CD8-positive, alpha-beta memory T cell (primary cell): ENCODE results near the gene RSL1D1. TPM values are rescaled to one million over a fixed set of nuclear protein-coding genes. Genes with fewer than 3 reads are reported as not detected.
A peak's percentile ranks its signal among the peaks of the same experiment; 100 is the strongest.
"Not testable (repeated sequence)": the region's sequence is repeated elsewhere in the genome, so short reads cannot be mapped to it uniquely, and the experiment has no call there.

Source experiments
- CTCF ChIA-PET: fragments of 350-600 bp; sonication (Branson Sonifier 250); formaldehyde crosslinking; loops from one replicate; lab custom pipeline; 2021; ENCODE audit warnings: antibody characterized with exemption; lab: Charles Lee
- POLR2A ChIA-PET: fragments of 350-600 bp; sonication (Branson Sonifier 250); formaldehyde crosslinking; loops from one replicate; lab custom pipeline; 2021; ENCODE audit warnings: antibody characterized with exemption; lab: Charles Lee
- DNase-seq, 5 donors: peaks; one replicate each; pipeline versions ENCODE4 v3.0.0 to v3.0.0-alpha.2; 2020 to 2022; ENCODE audit warnings: mixed read lengths in 1 of 5
- H3K27ac ChIP-seq: one replicate; pipeline ENCODE4 v1.7.0; 2013; ENCODE audit warnings: low read depth, mild to moderate bottlenecking, low read length, moderate library complexity
- H3K27me3 ChIP-seq: 2 replicates; pipeline ENCODE4 v1.7.0; 2013; ENCODE audit warnings: low read length, mild to moderate bottlenecking; ENCODE audit not compliant: insufficient read depth, poor library complexity, severe bottlenecking
- H3K36me3 ChIP-seq: 2 replicates; pipeline ENCODE4 v1.7.0; 2013; ENCODE audit warnings: mild to moderate bottlenecking, low read length, moderate library complexity; ENCODE audit not compliant: insufficient read depth
- H3K4me1 ChIP-seq: 2 replicates; pipeline ENCODE4 v1.7.0; 2013; ENCODE audit warnings: mild to moderate bottlenecking, low read length, moderate library complexity; ENCODE audit not compliant: insufficient read depth
- H3K4me3 ChIP-seq: 2 replicates; pipeline ENCODE4 v1.7.0; 2013; ENCODE audit warnings: mild to moderate bottlenecking, low read length
- H3K9me3 ChIP-seq: 2 replicates; pipeline ENCODE4 v1.7.0; 2013; ENCODE audit warnings: mild to moderate bottlenecking, low read length
- H3K27ac Mint-ChIP-seq, 8 donors: one replicate each; pipeline ENCODE4 v1.8.0; 2020 to 2021; ENCODE audit warnings: mixed read lengths in 8 of 8, mild to moderate bottlenecking in 6 of 8, inconsistent platforms in 3 of 8, moderate library complexity in 3 of 8
- H3K27me3 Mint-ChIP-seq, 2 donors: one replicate each; pipeline ENCODE4 v1.8.0; 2020 to 2021; ENCODE audit warnings: mixed read lengths in 2 of 2, mild to moderate bottlenecking in 1 of 2, moderate library complexity in 1 of 2
- H3K36me3 Mint-ChIP-seq, 3 donors: one replicate each; pipeline ENCODE4 v1.8.0; 2020 to 2021; ENCODE audit warnings: mixed read lengths in 3 of 3, inconsistent platforms in 1 of 3, mild to moderate bottlenecking in 1 of 3
- H3K4me1 Mint-ChIP-seq, 3 donors: one replicate each; pipeline ENCODE4 v1.8.0; 2020 to 2021; ENCODE audit warnings: mixed read lengths in 3 of 3, inconsistent platforms in 1 of 3, mild to moderate bottlenecking in 1 of 3
- H3K4me3 Mint-ChIP-seq, 7 donors: one replicate each; pipeline ENCODE4 v1.8.0; 2020 to 2021; ENCODE audit warnings: mixed read lengths in 7 of 7, mild to moderate bottlenecking in 6 of 7, moderate library complexity in 4 of 7, inconsistent platforms in 2 of 7
- H3K9me3 Mint-ChIP-seq, 5 donors: one replicate each; pipeline ENCODE4 v1.8.0; 2020 to 2022; ENCODE audit warnings: mixed read lengths in 5 of 5, mild to moderate bottlenecking in 3 of 5, moderate library complexity in 2 of 5, inconsistent platforms in 1 of 5
- polyA plus RNA-seq: library from polyadenylated mRNA; unstranded; fragments of 300-500 nt; fragmentation: Illumina TruSeq; gene quantifications from one replicate; pipeline ENCODE4 v1.2.3, GENCODE V29; 2021
- total RNA-seq, 2 experiments: library from RNA; stranded (reverse); gene quantifications; one replicate each; pipeline ENCODE4 v1.2.3, GENCODE V29; 2021

RSL1D1 gene
- total and polyA plus RNA-seq, 3 experiments from 2014 or later: 265 to 362 (median 355) TPM

DNA sequence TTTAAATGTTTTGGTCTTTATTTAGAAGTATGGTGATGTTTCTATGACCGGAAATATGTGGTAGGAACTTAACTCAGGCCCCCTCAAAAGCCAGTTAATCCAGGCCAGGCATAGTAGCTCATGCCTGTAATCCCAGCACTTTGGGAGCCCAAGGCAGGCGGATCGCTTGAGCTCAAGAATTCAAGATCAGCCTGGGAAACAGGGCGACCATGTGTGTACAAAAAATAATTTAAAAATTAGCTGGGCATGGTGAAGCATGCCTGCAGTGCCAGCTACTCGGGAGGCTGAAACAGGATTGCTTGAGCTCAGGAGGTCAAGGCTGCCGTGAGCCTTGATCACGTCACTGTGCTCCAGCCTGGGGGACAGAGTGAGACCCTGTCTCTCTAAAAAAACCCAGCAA is 10.3 kb downstream of the RSL1D1 start:
- Histone ChIP-seq H3K4me3 (no peak overlapping the region), H3K4me1 (no peaks in the 10 kb centered on the region), H3K36me3 (peaks cover 63% of the 10 kb centered on the region), H3K9me3 (no peaks in the 10 kb centered on the region), H3K27ac (no peak overlapping the region), H3K27me3 (no peaks in the 10 kb centered on the region)
- peaks cover 3 to 13% (median 4%) of the 10 kb centered on the region in 3 donors for H3K4me1 Mint-ChIP-seq
- POLR2A ChIA-PET: interaction anchor here (0.6 kb wide), 1 partner anchor 186 kb away, joined by 4 read pairs; no protein-coding TSS in a partner anchor
- no peaks in the 10 kb centered on the region for H3K9me3 Mint-ChIP-seq
- DNase-seq: no peak
- no peaks in the 10 kb centered on the region for H3K27me3 Mint-ChIP-seq
- peak overlapping the region in 1 of 8 donors; percentile 93 for H3K27ac Mint-ChIP-seq
- CTCF ChIA-PET: no interaction called here
- no peak overlapping the region for H3K4me3 Mint-ChIP-seq
- H3K36me3 Mint-ChIP-seq: peaks cover 6 to 82% (median 24%) of the 10 kb centered on the region in 3 donors

DNA sequence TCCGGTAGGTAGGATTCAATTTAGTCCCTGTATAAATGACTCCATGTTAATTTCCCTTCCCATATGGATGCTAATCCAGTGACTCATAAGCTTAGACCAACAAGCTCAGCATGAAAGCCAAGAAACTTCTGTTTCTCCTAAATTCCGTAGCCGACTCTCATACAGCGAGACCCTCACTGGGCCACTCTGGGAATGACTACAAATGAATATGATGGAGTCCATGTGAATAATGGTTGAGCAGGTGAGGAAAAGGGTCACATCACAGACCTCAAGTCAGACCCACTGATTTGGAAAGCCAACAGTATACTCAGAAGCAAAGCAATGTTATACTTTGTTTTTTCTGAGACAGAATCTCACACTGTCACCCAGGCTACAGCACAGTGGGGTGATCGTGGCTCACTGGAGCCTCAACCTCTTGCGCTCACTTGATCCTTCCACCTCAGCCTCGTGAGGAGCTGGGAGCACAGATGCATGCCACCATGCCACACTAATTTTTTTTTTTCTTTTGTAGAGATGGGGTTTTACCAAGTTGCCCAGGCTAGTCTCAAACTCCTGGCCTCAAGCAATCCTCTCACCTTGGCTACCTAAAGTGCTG is 14.6 kb downstream of the RSL1D1 start:
- peaks cover 0 to 5% (median 0%) of the 10 kb centered on the region in 3 donors for H3K4me1 Mint-ChIP-seq
- CTCF ChIA-PET: interaction anchor here (0.9 kb wide), 1 partner anchor 18 kb away, joined by 3 read pairs; no protein-coding TSS in a partner anchor
- H3K9me3 Mint-ChIP-seq: no peaks in the 10 kb centered on the region
- H3K4me3 ChIP-seq: no peak overlapping the region
- no peaks in the 10 kb centered on the region for H3K27me3 Mint-ChIP-seq
- H3K27me3 ChIP-seq: no peaks in the 10 kb centered on the region
- H3K27ac ChIP-seq: no peak overlapping the region
- POLR2A ChIA-PET: no interaction called here
- H3K9me3 ChIP-seq: no peaks in the 10 kb centered on the region
- peaks cover 37% of the 10 kb centered on the region for H3K36me3 ChIP-seq
- H3K4me3 Mint-ChIP-seq: no peak overlapping the region
- peaks cover 0 to 52% (median 18%) of the 10 kb centered on the region in 3 donors for H3K36me3 Mint-ChIP-seq
- H3K4me1 ChIP-seq: no peaks in the 10 kb centered on the region
- no peak for DNase-seq
- peak overlapping the region in 1 of 8 donors; percentile 26 for H3K27ac Mint-ChIP-seq

DNA sequence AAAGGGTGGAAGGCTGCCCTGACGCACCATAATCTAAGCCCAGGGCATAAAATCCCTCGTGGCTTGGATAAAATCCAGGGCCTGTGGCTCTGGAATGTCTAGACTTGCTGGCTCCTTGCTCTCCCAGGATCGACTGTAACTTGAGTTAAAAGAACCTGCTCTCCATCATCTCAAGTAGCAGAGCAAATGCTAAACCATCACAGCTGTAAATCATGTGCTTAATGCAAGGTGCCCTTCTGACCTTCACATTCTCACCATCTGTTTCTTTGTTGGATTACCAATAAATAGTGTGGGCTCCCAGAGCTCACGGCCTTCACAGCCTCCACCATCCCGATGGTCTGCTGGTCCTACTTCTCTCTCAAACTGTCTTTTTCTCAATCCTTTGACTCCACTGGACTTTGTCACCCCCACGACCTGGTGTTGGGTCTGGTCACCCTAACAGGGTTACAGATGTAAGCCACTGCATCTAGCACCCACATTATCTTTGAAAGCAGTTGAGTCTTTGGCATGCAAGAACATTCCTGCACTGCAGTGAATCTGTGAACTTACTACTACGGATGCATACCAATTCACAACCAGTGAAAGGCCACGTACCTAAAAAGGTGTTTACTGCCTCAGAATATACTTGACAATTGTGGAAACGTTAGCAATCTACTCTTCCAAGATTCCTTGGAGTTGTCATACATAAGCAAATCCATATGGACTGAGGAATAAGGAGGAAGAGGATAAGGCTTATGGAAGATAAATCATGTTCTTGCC is 15.3 kb downstream of the RSL1D1 start:
- no peak overlapping the region for H3K27ac ChIP-seq
- POLR2A ChIA-PET: no interaction called here

DNA sequence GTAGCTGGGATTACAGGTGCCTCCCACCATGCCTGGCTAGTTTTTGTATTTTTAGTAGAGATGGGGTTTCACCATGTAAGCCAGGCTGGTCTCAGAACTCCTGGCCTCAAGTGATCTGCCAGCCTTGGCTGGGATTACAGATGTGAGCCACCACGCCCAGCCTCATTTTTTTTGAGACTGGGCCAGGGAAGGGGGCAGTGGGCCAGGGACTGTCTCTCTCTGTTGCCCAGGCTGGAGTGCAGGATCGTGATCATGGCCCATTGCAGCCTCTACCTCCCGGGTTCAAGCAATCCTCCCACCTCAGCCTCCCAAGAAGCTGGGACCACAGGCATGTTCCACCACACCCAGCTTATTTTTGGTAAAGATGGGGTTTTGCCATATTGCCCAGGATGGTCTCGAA is 16.0 kb downstream of the RSL1D1 start:
- no peak overlapping the region for H3K27ac Mint-ChIP-seq
- H3K36me3 ChIP-seq: peaks cover 23% of the 10 kb centered on the region
- ChIA-PET POLR2A (no interaction called here), CTCF (no interaction called here)
- no peak for DNase-seq
- H3K4me1 ChIP-seq: no peaks in the 10 kb centered on the region
- no peaks in the 10 kb centered on the region for H3K27me3 Mint-ChIP-seq
- peaks cover 0 to 5% (median 0%) of the 10 kb centered on the region in 3 donors for H3K4me1 Mint-ChIP-seq
- no peaks in the 10 kb centered on the region for H3K9me3 Mint-ChIP-seq
- no peaks in the 10 kb centered on the region for H3K27me3 ChIP-seq
- H3K4me3 ChIP-seq: no peak overlapping the region
- H3K9me3 ChIP-seq: no peaks in the 10 kb centered on the region
- H3K27ac ChIP-seq: no peak overlapping the region
- H3K36me3 Mint-ChIP-seq: peaks cover 0 to 39% (median 14%) of the 10 kb centered on the region in 3 donors
- no peak overlapping the region for H3K4me3 Mint-ChIP-seq

More for the DNA sequence above, 15.3 kb downstream of the RSL1D1 start:
- Histone ChIP-seq H3K36me3 (peaks cover 30% of the 10 kb centered on the region), H3K9me3 (no peaks in the 10 kb centered on the region), H3K4me3 (no peak overlapping the region), H3K4me1 (no peaks in the 10 kb centered on the region), H3K27me3 (no peaks in the 10 kb centered on the region)
- CTCF ChIA-PET: no interaction called here
- Mint-ChIP-seq H3K9me3 (no peaks in the 10 kb centered on the region), H3K27me3 (no peaks in the 10 kb centered on the region), H3K27ac (peak overlapping the region in 3 of 8 donors; percentile 49 to 72 (median 51)), H3K36me3 (peaks cover 0 to 46% (median 16%) of the 10 kb centered on the region in 3 donors), H3K4me1 (peaks cover 0 to 5% (median 0%) of the 10 kb centered on the region in 3 donors), H3K4me3 (no peak overlapping the region)
- DNase-seq: no peak

DNA sequence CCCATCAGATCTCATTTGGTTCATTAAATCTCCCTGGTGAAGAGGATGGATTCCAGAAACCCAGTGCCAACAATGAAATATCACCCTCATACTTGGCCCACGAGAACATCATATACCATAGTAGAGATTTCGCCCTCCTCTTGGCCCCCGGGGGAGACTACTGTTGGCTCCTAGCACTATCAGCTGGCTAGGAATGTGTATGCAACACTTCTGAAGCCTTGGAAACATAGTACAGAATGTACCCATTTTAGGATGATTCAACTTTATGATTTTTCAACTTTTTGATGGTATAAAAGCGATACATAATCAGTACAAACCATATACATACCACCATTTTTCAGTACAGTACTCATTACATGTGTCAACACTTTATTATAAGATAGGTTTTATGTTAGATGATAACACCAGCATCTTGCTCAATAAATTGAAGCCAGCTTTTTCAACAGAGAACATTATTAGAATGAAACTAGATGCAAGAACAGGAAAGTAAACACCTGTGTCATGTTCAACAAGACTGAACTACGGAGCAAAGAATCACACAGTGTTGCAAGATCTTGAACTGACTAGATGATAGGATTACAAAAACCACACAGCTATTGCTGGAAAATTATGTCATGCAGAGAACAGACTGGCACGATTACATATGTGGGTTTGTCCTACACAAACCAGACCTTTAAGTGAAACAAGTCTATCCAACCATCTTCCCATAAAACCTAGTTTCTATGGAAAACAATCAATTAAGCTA is 17.2 kb downstream of the RSL1D1 start:
- peaks cover 0 to 29% (median 6%) of the 10 kb centered on the region in 3 donors for H3K36me3 Mint-ChIP-seq
- no peaks in the 10 kb centered on the region for H3K27me3 Mint-ChIP-seq
- ChIA-PET POLR2A (no interaction called here), CTCF (no interaction called here)
- no peak for DNase-seq
- Histone ChIP-seq H3K4me3 (no peak overlapping the region), H3K27ac (no peak overlapping the region), H3K27me3 (no peaks in the 10 kb centered on the region), H3K4me1 (no peaks in the 10 kb centered on the region), H3K9me3 (no peaks in the 10 kb centered on the region), H3K36me3 (peaks cover 15% of the 10 kb centered on the region)
- no peaks in the 10 kb centered on the region for H3K9me3 Mint-ChIP-seq
- H3K4me3 Mint-ChIP-seq: no peak overlapping the region
- H3K4me1 Mint-ChIP-seq: no peaks in the 10 kb centered on the region
- H3K27ac Mint-ChIP-seq: no peak overlapping the region

DNA sequence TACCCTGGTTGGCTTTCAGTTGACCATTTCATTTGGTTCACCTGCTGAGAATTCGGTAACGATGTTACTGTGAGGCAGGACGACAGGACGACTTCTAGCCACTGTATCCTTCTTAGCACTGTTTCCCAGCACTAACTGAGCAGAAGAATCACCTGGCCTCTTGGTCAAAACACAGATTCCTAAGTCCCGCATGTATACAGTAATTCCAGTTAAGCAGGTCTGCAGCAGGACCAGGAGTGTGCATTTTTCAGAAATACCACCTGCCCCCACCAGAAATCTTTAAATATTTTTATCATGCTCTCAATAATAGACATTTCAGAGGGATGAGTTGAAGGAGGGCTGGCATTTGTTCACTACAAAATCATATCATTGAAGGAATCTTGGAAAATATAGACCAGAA is 22.6 kb downstream of the RSL1D1 start:
- DNase-seq: no peak
- H3K27ac ChIP-seq: no peak overlapping the region
- CTCF ChIA-PET: no interaction called here
- H3K9me3 ChIP-seq: no peaks in the 10 kb centered on the region
- Mint-ChIP-seq H3K4me1 (no peaks in the 10 kb centered on the region), H3K36me3 (no peaks in the 10 kb centered on the region), H3K27ac (no peak overlapping the region), H3K4me3 (no peak overlapping the region), H3K9me3 (no peaks in the 10 kb centered on the region), H3K27me3 (peaks cover 0 to 2% of the 10 kb centered on the region in 2 donors)
- H3K36me3 ChIP-seq: no peaks in the 10 kb centered on the region
- no peak overlapping the region for H3K4me3 ChIP-seq
- H3K27me3 ChIP-seq: no peaks in the 10 kb centered on the region
- no peaks in the 10 kb centered on the region for H3K4me1 ChIP-seq
- POLR2A ChIA-PET: no interaction called here

DNA sequence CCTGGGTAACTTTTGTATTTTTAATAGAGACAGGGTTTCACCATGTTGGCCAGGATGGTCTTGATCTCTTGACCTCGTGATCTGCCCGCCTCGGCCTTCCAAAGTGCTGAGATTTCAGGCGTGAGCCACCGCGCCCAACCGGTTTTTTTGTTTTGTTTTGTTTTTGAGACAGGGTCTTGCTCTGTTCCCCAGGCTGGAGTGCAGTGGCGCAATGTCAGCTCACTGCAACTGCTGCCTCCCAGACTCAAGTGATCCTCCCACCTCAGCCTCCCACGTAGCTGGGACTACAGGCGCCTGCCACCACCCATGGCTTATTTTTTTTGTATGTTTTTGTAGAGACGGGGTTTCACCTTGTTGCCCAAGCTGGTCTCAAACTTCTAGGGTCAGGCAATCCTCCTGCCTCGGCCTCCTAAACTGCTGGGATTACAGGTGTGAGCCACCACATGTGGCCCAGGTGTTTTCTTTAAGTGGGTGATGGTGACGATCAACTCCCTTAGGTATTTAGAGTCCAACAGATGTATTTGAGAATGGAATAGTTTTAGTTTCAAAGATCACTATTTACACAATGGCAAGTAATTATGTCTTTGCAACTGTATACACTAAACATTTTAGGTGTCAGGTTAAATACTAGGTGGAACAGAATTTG is 25.7 kb downstream of the RSL1D1 start:
- H3K27me3 Mint-ChIP-seq, DNase-seq, H3K4me1 Mint-ChIP-seq, H3K4me1 ChIP-seq, H3K27ac Mint-ChIP-seq, H3K27ac ChIP-seq, H3K36me3 Mint-ChIP-seq, H3K4me3 ChIP-seq, H3K9me3 ChIP-seq, H3K36me3 ChIP-seq, H3K9me3 Mint-ChIP-seq, POLR2A ChIA-PET, H3K4me3 Mint-ChIP-seq, H3K27me3 ChIP-seq: not testable (repeated sequence)
- CTCF ChIA-PET: interaction anchor here (1.7 kb wide), 1 partner anchor 111 kb away, joined by 4 read pairs; no protein-coding TSS in a partner anchor
